ENCODE results near the gene SPRED3.
"Not testable (repeated sequence)": the region's sequence is repeated elsewhere in the genome, so short reads cannot be mapped to it uniquely, and the experiment has no call there.

The SPRED3 gene, protein sequence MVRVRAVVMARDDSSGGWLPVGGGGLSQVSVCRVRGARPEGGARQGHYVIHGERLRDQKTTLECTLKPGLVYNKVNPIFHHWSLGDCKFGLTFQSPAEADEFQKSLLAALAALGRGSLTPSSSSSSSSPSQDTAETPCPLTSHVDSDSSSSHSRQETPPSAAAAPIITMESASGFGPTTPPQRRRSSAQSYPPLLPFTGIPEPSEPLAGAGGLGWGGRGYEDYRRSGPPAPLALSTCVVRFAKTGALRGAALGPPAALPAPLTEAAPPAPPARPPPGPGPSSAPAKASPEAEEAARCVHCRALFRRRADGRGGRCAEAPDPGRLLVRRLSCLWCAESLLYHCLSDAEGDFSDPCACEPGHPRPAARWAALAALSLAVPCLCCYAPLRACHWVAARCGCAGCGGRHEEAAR

DNA sequence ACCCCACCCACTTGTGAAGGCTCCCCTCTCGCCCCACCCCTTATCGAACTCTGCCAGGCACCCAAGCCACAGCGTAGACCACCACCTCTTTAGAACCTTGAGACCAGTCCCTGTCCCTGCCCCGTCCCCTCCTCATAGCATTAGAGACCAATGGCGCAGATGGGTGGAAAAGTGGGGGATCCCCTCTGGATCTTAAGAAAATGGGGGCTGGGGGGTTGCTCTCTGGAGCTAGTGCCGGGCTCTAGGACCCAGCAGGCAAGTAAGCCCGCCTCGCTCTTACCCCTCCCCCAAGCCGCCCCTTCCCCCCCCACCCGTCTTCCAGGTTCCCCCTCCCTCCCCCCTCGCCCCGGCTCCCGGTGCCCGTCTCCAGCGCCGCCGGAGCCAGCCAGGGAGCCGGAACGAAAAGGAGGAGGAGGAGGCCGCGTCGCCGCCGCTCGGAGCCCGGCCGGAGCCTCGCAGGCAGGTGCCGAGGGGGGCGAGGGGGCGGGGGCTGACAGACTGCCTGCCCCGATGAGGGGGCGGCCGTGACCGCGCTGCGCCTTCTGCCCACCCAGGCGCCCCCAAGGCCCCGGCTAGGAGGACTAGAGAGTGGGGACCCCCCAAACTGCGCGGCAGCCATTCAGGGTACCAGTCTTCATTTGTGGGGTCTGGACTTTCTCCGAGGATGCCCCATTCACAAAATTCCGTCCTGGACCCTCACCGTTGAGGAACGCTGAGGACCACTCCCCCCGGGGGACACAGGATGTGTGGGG, at the start of gene SPRED3:
Gene SPRED3, plus strand, starts transcription at position 349 of the 752 bp plus-strand sequence. CDS start 1,606 bp downstream, outside the sequence.
- DNase-seq: no peak

DNA sequence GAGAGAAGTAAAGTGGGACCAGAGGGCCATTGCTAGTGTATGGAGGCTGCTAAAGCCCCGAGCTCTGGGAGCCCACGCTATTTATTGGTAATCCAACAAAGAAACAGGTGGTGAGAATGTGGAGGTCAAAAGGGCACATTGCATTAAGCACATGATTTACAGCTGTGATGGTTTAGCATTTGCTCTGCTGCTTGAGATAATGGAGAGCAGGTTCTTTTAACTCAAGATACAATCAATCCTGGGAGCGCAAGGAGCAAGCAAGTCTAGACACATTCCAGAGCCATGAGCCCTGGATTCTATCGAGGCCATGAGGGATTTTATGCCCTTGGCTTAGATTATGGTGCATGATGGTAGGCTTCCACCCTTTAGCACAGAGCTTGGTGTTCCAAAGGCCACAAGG, 49.5 kb upstream of the SPRED3 start:
- DNase-seq: not testable (repeated sequence)

DNA sequence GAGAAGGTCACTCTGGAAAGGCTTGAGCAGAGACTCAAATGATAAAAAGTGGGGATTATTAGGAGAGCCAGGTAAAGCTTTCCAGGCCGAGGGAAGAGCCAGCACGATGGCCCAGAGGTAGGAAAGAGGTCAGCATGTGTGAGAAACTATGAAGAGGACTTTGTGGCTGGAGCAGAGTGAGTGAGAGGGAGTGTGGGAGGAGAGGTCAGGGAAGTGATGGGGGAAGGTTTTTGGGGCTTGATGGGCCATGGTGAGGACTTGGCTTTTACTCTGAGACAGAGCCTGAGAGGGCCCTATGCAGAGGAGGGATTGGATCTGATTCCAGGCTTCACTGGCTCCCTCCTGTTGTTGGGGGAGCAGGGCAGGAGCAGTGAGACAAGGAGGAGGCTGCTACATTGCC, 47.6 kb upstream of the SPRED3 start:
- no peak for DNase-seq

DNA sequence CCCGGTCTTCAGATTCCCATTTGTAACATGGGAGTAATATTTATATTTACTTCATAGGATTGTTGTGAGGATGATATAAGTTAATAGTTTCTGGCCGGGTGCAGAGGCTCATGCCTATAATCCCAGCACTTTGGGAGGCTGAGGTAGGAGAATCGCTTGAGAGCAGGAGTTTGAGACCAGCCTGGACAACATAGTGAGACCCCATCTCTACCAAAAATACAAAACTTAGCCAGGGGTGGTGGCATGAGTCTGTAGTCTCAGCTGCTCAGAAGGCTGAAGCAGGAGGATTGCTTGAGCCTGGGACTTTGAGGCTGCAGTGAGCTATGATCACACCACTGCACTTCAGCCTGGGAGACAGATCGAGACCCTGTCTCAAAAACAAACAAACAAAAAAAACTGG, 41.7 kb upstream of the SPRED3 start:
- no peak for DNase-seq

DNA sequence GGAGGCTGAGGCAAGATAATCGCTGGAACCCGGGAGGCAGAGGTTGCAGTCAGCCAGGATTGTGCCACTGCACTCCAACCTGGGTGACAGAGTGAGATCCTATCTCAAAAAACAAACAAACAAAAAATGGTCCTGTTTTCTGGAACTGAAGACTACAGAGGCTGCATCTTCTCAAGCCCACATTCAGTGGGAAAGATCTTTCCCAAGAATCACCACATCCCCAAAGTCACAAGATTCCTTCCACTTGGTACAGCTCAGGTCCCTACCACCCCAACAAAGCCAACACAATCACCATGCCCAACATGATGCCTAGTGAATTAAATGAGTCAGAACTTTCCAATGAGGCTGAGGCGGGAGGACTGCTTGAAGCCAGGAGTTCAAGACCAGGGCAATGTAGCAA, 37.6 kb upstream of the SPRED3 start:
- no peak for DNase-seq

DNA sequence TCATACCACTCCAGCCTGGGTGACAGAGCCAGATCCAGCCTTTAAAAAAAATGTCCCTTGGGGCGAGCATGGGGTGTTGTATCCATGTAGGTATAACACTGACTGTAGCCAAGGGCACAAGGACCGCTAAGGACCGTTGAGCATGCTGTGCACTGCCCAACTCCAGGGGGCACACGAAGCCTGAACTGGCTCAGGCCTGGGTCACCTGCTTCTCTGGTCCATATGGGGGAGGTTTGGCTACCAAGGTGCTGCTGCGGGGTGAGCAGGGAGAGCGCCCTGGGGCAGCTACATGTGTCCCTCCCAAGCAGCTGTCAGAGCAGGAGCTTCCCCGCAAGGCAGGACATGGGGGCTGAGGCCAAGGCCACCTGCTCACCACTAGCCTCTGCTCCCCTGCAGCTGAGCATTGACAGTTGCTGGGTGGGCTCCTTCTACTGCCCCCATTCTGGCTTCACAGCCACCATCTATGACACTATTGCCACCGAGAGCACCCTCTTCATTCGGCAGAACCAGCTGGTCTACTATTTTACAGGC, 36.6 kb upstream of the SPRED3 start:
- DNase-seq: no peak

DNA sequence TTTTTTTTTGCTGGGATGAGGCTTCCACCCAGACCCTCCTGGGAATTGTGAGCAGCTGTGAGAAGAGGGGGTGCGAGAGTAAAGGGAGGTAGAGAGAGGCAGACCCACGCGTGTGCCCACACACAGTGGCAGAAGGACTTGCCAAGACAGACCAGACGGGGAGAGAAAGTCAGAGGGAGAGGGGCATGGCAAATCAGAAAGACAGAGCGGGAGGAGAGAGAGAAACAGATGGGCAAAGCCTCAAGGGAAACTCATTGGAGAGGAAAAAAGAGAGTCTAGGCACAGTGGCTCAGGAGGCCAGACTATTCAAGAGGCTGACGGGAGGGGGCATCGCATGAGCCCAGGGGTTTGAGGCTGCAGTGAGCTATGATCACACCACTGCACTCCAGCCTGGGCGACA, 35.9 kb upstream of the SPRED3 start:
- DNase-seq: no peak

DNA sequence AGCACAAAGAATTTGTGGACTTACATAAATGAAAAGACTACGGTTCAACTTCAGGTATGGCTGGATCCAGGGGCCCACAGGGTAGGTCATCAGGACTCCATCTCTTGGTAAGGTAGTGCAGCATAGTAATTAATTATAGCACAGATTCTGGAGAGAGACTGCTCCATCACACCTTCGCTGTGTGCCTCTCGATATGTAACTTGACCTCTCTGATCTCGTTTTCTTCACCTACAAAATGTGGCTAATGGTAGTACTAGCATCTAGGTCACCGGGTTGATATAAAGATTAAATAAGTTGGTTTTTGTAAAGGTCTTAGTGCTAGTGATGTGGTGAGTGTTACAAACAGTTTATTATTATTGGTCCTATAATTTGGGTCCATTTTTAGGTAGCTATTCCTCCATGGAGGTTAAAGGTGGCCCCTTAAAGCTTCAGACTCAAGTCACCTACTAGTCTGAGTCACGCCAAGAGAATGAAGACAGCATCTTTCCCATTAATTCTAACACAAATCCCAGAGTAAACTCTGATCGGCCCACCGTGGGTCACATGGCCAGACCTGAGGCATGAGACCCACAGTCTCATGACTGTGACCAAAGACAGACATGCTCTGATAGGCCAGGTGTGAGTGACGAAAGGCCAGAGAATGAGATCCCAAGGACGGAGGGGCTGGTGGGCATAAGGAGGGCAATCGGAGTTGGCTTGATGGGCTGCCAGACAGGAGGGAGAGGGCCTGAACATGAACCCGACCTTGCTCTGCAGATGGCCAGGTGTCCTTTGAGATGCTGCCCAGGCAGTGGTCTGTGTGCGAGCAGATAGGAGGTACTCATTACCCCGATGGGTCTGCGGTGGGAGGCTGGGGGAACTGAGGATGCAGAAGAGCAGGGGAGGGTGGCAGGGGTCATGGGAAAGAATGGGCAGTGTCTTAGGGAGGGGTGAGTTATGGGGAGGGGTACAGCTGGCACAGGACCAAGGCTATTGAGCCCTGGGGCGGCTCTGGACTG, 32.5 kb upstream of the SPRED3 start:
- no peak for DNase-seq

DNA sequence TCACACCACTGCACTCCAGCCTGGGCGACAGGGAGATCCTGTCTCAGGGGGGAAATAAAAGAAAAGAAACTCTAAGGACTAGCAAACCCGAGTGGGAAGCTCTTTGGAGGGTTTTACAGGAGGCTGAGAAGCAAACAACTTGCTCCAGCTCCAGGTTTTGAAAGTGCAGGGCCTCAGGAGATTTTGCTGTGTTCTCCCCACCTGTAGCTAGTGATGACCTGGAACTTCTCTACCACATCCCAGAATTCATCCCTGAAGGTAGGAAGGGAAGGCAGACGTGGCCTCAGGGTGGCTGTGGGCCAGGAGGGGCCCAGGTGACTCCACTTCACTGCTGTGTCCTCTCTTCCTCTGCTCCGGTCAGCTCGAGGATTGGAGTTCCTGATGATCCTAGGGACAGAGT, 30.4 kb upstream of the SPRED3 start:
- DNase-seq: no peak

DNA sequence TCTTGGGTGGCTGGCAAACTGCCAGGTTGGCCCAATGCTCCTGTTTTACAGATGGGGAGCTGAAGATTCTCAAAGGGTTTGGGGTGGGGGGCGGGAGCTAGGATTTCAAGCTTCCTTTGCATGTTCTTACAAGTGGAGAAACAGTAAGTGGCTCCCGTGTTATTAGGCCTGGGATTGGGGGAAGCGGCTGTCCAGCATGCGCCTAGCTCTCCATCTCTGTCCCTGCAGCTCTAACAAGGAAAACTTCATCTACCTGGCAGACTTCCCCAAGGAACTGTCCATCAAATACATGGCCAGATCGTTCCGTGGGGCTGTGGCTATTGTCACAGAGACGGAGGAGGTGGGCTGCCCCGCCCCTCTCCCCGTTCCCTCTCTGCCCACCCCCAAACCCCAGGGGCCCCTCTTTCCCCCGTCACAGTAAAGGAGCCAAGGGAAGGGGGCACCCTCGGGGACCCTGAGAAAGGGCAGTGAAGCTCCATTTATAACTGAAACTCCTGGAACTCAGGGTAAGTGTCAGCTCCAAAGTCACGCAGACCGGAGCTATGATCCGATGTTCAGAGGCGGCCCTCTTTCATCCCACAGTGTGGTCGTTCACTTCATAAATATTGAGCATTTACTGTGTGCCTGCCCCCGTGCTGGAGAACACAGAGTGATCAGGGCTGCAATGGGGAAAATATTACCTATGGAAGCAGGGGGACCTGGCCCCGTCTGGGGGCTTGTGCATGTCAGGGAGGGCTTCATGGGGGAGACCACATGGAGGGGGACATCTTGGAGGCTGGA, 29.1 kb upstream of the SPRED3 start:
- DNase-seq: no peak

DNA sequence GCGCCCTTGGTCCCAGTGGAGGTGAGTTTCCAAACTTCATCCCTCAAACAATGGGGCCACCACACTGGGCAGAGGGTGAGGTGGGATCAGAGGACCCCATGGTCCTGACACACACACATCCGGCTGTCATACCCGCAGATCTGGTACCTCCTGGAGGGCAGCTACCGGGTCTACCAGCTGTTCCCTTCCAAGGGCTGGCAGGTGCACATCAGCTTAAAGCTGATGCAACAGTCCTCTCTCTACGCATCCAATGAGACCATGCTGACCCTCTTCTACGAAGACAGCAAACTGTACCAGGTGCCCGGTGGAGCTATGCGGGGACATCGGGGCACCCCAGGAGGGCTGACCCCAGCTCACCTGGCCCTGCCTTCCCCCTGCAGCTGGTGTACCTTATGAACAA, 28.1 kb upstream of the SPRED3 start:
- DNase-seq: no peak

DNA sequence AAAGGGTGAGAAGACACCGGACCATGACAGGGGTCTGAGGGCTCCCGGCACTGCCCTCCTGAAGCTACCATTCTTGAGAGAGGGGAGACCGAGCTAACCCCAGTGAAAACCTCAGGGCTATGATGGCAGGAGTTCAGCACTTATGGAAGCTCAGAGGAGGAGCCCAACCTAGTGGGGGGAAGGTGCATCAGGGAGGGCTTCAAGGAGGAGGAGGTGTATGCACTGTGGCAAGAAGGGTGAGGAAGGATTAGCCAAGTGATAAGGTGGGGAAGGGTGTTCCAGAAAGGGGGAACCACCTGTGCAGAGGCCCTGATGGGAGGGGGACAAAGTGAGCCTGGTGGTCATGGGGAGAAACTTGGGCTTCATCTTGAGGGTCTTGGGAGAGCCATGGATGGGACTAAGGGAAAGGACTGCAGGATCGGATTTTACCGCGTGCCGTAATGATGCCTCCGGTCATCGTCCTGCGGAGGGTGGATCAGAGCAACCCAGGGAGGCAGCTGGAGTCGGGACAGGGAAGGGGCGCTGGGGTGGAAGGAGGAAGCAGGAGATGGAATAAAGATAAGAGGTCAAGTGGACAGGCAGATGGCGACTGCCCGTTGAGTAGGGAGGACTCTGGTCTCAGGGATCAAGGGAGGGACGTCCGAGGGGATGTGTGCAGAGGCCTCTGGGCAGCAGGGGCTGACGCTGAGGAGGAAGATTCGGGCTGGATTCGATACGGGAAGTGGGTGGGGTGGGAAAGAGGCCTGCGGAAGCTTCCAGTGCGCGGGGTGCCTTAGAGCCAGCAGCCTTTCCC, 27.5 kb upstream of the SPRED3 start:
- no peak for DNase-seq

DNA sequence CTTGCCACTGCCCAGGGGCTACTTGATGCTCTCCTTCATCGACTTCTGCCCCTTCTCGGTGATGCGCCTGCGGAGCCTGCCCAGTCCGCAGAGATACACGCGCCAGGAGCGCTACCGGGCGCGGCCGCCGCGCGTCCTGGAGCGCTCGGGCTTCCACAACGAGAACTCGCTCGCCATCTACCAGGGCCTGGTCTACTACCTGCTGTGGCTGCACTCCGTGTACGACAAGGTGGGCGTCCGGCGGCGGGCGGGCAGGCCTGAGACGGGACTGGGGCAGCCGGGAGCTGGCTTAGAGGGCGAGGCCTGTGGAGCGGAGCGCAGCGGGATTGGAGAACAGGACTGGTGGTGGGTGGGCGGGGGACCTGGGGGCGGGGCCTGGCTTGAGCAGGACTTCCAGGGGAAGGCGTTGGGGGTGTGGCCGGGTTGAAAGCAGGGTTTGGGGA, 26.8 kb upstream of the SPRED3 start:
- DNase-seq: no peak

DNA sequence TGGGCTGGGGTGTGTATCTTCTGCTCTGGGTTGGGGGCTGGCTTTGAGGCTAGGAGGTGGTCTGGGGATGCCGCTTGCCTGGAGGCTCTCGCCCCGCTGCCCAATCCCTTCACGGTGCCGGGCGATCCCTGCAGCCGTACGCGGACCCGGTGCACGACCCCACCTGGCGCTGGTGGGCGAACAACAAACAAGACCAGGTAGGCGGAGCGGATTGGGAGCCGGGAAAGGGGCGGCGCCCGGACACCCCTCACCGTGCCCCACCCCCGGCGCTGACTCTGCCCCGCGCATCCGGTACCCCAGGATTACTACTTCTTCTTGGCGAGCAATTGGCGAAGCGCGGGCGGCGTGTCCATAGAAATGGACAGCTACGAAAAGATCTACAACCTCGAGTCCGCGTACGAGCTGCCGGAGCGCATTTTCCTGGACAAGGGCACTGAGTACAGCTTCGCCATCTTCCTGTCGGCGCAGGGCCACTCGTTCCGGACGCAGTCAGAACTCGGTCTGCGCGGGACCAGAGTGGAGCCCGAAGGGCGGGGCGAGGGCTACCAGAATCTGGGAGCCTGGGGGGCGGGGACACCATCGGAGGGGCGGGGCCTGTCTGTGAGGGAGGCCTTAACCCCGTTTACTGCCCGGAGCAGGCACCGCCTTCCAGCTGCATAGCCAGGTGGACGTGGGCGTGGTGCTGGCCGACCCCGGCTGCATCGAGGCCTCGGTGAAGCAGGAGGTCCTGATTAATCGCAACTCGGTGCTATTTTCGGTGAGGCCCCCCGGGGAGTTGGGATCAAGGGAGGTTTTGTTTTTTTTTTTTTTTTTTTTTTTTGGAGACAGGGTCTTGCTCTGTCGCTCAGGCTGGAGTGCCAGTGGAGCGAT, 26.2 kb upstream of the SPRED3 start:
- DNase-seq: no peak

DNA sequence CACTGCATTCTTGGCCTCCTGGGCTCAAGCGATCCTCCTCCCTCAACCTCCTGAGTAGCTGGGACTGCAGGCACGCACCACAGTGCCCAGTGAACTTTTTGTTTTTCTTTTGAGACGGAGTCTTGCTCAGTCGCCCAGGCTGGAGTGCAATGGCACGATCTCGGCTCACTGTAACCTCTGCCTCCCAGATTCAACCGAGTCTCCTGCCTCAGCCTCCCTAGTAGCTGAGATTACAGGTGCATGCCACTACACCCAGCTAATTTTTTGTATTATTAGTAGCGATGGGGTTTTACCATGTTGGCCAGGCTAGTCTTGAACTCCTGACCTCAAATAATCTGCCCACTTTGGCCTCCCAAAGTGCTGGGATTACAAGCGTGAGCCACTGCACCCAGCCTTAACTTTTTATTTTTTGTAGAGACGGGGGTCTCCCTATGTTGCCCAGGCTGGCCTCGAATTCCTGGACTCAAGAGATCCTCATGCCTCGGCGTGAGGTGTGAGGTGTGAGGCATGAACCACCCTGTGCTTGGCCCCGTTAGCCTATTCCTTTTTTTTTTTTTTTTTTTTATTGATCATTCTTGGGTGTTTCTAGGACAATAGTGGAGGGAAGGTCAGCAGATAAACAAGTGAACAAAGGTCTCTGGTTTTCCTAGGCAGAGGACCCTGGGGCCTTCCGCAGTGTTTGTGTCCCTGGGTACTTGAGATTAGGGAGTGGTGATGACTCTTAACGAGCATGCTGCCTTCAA, 25.4 kb upstream of the SPRED3 start:
- DNase-seq: not testable (repeated sequence)

DNA sequence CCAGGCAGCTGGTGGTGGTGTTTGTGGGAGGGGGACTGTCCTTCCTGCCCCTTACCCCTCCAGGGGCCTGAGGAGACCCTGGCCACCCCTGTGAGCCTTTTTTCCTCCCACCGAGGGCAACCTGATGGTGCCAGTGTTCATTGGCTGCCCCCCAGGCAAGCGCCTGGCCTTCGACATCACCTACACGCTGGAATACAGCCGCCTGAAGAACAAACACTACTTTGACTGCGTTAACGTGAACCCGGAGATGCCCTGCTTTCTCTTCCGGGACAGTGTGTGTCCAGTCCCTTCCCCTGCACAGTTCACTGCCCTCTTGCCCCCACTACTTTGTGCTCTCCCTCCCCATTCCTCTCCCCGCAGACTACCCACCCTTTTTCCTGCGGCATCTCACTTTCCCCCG, 21.5 kb upstream of the SPRED3 start:
- DNase-seq: no peak

DNA sequence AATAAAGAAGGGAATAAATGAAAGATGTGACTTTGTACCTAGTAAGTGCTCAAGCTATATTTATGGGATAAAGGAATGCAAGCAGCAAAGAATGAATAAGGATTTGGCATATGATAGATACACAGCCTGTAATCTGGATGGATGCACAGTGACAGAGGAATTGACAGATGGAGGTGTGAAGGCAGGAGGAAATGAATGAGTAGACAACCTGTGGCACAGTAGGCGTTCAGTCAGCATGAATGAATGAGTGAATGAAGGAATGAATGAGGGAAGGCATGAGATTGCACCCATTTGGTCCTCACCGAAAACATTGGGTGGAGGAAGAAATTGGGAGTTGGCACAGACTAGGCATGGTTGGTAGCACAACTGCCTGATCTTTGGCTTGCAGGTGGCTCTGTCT, 18.9 kb upstream of the SPRED3 start:
- DNase-seq: no peak

DNA sequence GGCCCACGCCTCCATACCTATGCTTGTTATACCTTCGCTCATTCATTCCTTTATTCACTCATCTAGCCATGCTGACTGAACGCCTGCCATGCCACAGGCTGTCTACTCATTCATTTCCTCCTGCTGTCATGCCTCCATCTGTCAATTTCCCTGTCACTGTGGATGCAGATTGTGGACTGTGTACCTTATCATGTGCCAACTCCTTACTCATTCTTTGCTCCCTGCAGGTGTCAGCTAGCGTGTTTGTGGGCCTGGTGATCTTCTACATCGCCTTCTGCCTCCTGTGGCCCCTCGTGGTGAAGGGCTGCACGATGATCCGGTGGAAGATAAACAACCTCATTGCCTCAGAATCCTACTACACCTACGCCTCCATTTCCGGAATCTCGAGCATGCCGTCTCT, 18.2 kb upstream of the SPRED3 start:
- DNase-seq: no peak

DNA sequence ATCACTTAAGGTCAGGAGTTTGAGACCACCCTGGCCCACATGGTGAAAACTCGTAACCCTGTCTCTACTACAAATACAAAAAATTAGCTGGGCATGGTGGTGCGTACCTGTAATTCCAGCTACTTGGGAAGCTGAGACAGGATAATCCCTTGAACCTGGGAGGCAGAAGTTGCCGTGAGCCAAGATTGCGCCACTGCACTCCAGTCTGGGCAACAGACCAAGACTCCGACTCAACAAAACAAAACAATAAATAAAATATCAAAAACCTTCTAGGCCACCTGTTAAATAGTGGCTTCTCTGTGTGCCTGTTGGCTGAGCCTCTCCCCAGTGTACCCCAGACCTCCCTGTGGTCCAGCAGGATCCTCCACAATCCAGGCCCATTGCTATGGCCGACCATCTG, 17.4 kb upstream of the SPRED3 start:
- DNase-seq: no peak
